Fibroblast of skin of back (primary cell): ENCODE measurements around the gene GNPNAT1.
"Not testable (repeated sequence)": the region's sequence is repeated elsewhere in the genome, so short reads cannot be mapped to it uniquely, and the experiment has no call there.

Experiments
- DNase-seq: peaks from one replicate; pipeline ENCODE4 v3.0.0-alpha.2; 2013

The GNPNAT1 gene

DNA sequence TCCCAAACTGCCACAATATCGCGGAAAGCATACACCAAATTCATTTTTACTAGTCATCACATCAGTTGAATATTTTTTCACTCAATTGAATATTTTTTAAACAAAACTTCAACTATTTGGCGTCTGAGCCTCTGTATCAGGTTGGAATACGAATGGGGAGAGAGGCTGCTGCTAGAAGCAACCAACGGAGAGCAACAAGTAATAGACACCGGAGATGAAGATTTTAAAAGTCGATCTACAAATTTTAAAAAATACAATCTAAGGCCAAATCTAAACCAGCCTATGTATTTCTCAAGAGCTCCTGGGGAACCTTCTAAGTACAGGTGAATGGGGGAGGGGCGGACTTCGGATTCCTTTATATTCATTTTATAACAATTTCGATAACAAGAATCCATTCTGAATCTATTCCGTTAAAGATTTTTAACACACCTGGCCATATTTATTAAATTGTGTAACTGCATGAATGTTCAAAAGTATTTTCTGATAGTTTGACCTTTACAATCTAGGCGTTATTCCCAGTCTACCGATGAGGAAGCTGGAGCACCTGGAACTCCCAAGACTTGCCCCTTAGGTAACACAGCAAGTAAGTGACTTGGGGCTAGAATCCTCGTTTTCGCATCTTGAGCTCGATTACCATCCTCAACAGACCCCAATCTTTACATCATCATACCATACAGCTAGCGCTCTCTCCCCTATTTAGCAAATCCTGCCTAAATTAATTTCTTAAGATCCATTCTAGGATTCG, 1.2 kb downstream of the GNPNAT1 start:
- DNase-seq, result no peak

DNA sequence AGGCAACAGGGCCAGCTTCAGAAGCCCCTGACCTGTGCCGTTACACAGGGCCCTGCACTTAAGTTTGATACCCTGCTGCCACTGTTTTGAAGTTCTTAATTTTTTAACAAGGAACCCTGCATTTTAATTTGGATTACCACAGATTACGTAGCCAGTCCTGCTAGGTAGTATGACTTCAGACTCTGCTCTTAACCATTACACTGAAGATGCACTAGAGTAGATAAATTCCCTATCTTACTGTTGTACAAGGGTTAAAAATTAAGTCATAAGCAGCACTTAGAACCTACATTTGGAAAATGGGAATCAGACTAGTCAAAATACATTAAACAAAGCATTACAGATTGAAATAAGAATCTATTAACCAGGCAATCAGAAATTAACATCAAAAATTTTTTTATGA, 2.3 kb downstream of the GNPNAT1 start:
- no peak for DNase-seq

DNA sequence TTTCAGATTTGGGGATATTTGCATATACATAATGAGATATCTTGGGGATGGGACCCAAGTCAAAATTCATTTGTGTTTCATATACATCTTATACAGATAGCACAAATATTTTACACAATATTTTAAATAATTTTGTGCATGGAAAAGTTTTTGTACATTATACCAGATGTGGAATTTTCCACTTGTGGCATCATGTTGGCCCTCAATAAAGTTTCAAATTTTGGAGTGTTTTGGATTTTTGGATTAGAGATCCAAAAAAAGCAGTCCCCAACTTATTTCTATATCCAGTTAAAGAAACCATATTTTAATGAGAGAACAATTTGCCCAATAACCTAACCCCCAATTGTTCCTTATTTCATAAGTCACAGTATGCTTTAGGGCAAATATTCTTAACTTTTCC, 4.5 kb downstream of the GNPNAT1 start:
- DNase-seq, result no peak

DNA sequence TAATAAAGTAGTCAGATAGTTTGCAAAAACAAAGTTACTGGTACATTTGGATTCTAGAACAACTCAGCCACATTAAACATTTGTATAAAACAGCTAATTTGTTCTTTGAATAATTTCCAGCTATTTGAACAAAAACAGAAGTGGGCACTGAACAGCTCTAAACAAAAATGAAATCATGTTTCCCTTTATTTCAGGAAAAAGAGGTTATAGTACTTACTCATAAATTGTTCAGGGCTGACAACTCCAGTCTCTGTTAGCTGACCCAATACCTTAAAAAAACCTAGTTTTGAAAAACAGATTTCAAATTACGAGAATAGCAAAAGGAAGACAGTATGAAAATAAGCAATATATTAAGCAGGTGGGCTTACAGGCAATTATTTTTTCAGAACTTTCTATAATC, 8.2 kb downstream of the GNPNAT1 start:
- no peak for DNase-seq

DNA sequence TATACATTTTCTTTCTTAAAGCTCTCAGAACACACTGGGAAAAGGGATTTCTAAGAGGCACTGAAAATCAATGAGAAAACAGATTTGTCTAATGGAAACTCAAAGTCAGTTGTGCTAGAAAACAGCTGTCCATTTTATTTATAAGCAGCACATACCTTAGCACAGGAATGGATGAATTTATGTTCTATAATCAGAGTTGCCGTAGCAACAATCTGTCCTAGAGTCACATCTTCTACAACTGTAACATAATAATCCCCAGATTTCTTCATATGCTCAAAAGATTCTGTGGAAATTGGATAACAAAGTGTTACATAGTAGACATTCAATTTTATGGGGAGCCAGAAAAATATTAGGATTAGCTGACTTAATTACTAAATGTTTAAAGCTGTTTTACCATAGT, 9.8 kb downstream of the GNPNAT1 start:
- DNase-seq, result no peak

DNA sequence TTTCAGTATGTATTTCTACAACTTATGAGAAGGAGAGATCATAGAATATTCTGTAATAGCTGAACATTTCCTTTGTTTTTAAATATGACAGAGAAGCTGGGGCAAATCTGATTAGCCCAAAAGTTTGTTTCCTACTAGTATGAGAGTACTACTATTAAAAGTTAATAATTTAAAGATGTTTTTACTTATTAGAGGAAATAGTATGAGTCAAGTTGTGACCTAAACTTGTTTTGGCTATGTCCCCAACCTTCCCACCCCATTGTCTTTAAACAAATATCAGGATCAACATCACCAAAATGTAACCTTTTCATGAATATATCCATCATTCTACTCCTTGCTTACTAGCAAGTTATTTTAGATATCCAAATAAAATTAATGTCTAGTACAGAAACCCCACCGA, 10.5 kb downstream of the GNPNAT1 start:
- DNase-seq, result no peak

DNA sequence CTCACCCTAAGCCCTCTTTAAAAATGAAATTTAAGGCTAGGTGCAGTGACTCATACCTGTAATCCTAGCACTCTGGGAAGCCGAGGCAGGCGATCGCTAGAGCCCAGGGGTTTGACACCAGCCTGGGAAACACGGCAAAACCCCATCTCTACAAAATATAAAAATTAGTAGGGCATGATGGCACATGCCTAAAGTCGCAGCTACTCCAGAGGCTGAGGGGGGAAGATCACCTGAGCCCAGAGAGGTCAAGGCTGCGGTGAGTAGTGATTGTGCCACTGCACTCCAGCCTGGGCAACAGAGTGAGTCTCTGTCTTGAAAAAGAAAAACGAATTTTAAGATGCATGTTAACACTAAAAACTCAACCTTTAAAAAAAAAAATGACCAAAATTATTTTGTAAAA, 12.7 kb downstream of the GNPNAT1 start:
- no peak for DNase-seq

DNA sequence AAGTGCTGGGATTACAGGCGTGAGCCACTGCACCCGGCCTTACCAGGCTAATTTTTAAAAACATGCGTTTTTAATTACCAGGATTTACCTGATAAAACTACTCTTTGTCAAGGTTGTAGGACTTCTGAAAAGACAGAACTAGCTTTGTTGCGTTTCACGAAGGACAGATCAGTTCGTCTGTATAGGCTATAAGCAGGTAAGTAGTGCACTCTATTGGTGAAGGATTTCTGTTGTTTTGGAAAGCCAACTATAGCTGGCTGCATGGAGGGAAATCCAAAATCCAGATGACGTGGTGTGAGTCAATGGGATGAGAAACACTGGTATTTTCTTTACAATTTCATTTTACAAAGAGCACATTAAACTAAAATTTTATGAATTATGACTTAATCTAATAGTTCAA, 14.6 kb downstream of the GNPNAT1 start:
- DNase-seq, result no peak

DNA sequence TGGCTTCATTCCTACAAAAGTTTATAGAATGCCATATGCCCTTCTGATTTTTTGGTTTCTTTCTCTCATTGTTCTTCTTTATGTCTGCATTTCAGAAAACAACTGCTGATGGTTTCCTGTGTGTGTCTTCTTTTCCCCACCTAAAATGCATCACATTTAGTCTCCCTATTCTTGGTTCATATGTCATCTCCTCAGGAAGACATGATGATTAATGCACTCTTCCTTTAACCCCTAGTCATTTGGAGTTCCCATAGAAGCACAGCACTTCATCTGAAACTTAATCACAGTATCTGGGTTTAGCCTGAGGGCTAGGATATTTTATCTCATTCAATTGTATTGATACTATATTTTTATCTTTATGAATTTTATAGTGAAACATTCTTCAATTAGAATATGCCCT, 21.5 kb downstream of the GNPNAT1 start:
- DNase-seq, result no peak

DNA sequence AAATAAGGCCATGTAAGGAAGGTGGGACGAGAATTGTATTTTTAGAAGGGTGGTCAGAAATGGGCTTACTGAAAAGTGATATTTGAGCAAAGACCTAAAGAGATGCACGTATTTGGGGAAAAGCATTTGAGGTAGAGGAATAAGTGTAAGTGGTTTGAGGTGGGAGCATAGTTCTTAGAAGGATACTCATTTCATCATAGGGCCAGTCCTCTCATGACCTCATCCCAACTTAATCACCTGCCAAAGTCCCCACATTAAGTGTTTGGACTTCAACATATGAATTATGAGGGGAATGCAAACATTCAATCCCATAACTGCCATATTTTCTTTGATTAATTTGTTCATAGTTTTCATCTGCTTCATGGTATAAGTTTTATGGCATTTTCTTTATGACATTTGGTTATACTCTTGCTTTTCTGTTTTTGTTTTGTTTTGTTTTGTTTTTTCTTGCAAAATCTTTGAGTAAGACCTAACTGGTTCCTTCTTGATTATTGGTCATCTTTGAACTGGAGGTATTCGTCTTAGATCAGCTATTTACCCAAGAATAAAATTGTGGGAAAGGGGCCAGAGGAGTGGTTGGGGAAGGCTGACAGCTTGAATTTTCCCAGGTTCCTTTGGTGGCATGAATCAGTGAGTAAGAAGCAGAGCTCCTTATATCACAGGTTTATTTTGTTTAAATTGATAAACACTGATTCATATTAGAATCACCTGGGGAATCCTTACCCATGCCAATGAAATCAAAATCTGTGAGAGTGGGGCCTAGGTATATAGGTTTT, 24.2 kb downstream of the GNPNAT1 start:
- DNase-seq, result no peak

DNA sequence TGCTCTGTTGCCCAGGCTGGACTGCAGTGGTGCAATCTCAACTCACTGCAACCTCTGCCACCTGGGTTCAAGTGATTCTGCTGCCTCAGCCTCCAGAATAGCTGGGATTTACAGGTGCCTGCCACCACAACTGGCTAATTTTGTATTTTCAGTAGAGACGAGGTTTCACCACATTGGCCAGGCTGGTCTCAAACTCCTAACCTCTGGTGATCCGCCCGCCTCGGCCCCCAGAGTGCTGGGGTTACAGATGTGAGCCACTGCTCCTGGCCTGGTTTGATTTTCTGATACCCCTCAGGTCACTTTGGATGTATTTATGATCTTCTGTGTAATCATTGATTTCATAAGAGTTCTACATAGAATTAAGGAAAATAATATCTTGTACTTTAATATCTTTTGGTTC, 28.5 kb downstream of the GNPNAT1 start:
- DNase-seq, result not testable (repeated sequence)

DNA sequence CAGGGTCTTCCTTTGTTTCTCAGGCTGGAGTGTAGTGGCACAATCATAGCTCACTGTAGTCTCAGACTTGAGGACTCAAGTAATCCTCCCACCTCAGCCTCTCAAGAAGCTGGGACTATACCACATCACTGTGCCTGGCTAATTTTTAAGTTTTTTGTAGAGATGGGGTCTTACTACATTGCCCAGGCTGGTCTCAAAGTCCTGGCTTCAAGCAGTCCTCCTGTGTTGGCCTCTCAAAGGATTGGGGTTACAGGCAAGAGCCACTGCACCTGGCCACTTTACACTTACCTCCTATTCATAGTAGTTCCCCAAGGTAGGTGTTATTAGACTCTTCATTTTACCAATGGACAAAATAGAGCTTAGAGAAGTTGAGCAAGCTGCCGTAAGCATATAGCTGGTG, 32.3 kb downstream of the GNPNAT1 start:
- DNase-seq, result no peak

DNA sequence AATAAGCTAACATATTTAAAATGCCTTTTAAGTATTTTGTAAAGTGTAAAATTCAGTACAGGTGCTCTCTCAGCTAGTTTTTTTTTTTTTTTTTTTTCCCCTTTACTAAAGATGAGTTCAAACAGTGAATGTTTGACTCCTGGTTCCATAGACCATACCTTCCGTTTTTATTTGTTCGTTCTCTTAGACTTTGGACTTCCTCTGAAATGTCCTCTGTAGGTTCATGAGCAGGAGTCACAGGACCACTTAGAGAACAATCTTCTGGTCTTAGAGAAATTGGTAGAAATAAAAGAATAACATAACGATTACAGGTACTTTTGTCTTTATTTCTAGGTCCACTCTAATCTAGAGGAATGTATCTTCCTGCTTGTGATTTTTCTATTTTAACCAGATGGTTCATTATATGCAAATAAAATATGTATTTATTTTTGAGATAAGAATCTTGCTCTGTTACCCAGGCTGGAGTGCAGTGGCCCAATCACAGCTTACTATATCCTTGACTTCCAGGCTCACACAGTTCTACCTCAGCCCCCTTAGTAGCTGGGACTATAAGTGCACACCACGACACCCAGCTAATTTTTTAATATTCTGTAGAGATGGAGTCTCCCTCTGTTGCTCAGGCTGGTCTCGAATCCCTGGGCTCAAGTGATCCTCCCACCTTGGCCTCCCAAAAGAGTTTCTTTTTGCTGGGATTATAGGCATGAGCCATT, 35.6 kb downstream of the GNPNAT1 start:
- DNase-seq, result no peak

DNA sequence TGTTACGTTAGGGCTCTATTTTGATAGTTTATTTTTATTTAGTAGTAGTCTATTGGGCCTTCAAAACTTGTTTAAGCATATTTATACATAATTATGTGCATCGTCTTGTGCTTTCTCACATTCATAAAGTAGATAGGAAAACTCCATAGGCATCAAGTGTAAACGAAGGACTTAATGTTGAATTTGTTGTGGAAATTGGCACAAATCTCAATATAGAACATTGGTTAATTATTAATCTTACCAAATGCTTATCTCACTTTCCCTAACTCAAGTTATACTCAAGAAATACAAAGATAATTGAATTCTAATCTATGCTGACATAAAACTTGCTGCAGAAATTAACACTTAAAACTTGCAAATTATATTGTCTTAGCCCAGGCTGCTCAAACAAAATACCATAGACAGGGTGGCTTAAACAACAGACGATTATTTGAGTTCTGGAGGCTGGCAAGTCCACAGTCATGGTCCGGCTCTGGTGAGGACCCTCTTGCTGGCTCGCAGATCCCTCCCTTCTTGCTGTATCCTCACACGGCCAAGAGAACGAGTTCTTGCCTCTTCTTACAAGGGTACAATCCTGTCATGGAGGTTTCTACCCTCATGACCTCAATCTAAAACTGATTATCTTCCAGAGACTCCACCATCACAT, 42.6 kb downstream of the GNPNAT1 start:
- no peak for DNase-seq

DNA sequence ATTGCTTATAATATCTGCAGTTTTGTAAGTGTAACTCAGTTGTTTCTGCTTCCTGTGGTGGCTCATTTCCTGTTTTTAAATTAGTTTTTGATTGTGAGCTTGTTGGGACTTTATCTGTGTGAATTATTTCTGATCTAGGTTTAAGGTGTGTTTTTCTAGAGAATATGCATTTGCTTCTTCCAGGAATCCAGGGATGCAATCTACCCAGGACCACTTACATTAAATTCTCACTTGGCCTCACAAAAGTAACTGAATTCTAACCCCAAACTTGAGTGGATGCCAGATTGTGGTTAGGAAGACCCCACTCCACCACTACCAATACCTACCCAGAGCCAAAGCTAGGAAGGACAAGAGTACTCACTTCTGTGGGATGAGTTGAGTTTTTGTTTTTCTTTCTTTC, 49.5 kb downstream of the GNPNAT1 start:
- DNase-seq, result no peak

DNA sequence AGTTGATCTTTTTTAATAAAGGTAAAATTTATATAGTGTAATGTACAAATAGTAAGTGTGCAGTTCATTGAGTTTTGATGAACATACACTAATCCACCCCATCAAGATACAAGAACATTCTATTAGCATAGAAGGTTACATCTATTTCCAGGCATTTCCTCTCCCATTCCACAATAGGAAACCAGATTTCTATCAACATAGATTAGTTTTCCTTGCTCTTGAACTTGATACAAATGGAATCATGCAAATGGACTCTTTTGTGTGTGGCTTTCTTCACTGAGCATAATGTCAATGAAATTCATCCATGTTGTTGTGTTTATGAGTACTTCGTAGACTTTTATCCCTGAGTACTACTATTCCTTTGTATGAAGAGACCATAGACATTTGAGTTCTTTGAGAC, 50.7 kb downstream of the GNPNAT1 start:
- DNase-seq, result no peak

DNA sequence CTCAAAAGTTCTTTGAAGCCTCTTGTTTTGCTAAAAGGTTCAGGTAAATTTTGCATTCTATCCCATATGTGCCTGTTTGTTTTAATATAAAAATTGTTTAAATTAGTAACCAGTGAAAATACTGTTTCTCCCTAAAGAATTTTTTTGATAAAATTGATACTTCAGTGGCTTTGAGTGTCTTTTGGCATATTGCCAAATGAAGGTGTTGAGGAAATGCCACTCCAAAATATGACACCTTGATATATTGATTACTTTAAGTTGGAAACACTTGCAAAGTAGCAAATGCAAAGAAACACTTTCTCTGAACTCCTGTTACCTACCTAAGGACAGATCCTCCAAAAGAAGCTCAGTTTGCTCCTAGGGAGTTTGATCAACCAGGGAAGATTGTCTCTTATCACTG, 53.0 kb downstream of the GNPNAT1 start:
- no peak for DNase-seq

DNA sequence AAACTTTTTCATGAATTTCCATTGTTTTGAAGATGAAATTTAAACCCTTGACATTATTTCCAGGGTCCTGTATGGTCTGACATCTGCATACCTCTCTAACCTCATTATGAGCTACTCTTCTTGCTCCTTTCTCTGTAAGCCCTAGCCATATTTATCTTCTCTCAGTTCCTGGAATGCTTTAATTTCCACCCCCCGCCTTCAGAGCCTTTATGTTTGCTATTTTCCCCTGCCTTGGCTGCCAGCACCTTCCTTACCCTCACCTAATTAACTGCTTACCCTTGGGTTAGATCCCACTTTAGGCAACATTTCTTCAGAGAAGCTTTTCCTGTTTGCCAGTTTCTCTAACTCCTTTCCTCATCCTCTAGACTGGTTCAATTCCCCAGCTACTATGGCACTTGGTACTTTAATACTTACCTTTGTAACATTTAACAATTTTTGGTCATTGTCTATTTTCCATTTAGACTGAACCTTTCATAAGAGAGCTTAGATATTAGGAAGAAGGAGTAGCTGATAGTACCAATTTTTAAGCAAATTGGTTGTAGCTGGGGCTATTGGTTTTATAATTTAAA, 55.4 kb downstream of the GNPNAT1 start:
- no peak for DNase-seq

DNA sequence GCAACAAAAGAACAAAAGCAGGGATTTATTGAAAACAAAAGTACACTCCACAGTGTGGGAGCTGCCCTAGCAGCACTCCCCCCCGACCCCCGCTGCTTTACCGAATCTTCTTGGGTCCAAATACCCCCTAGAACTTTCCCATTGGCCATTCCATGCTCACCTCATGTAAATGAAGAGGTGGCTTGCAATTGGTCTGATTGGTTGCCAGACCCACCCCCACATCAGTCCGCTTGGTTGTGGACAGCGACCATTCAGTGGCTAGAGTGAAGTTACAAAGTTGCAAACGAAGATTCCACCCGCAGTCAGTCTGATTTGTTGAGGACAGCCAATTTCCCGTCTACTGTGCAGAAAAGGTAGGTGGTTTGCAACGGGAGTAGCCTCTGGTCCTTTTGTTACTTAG, 57.6 kb downstream of the GNPNAT1 start:
- no peak for DNase-seq

DNA sequence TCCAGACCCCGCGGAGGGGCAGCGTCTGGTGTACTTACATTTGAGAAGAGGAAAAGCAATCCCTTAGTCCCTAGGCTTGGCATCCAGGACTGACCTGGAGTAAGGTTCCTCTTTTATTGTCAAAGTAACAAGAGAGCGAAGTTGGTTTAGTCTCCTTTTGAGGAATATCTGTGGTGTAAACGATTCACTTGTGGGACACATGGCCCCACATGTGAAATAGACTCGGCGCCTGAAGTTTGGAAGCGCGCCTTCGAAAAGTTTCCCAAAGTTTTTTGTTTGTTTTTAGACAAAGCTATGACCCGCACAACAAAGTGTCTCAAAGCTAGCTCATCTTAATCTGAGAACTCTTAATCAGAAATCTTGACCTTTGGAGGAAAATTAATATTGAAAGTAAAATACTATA, 60.7 kb downstream of the GNPNAT1 start:
- no peak for DNase-seq

DNA sequence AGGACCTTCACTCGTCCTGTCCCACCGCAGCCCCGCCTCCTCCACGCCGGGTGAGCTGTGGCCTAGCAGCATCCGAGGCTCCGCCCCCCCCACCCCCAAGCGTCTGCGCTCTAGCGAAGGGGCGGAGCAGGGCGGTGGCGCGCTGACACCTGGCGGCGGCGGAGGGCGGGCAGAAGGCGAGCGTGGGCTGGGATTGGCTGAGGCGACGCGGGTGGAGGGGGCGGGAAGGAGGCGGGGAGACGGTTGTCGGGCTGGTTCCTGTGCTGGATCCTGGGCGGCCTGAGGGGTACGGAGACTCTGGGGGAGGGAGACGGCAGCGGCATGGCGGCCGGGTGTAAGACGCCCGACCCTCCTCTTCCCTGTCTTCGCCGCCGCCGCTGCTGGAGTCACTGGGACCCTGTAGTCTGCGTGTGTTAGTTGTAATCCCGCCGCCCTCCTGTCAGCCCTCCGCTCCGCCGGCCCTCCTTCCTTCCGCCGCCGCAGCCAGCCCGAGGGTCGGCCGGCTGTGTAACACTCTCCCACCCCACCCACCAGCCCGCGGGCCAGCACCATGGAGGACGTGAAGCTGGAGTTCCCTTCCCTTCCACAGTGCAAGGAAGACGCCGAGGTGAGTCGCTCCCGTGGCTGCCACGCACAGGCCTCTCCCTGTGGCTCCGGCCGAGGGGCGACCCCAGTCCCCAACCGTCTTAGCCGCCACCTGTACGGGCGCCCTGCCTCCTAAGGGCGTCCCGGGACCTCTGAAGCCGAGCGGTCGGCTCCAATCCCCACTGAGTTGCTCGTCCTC, 61.3 kb downstream of the GNPNAT1 start, which contains the start of gene STYX:
STYX (plus strand) TSS at position 242 of the 784 bp plus-strand sequence; CDS start at position 551, 309 bp downstream.
- DNase-seq, result peak; percentile 98

DNA sequence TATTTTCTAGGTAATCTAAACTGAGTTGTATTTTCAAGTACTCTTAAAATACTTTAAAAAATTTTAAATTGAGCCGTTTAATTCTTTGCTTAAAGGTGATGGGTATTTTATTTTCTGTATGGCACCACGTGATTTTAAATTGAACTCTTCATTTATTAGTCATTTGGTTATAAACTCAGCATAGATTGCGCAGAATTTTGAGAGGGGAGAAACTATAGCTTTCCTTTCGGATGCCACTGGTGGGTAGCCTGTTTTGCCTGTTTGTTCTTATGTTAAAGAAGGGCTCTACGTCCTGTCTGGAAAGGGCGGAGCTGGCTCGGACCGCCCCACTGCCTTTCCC, 61.9 kb downstream of the GNPNAT1 start:
- DNase-seq, result no peak
